Measurements from ENCODE around the gene TRMT44.

Gene TRMT44

GRCh38 chr4:8410066-8410625 is 30.4 kb upstream of the TRMT44 start:
- ChIA-PET POLR2A (no interaction called here), CTCF (interaction anchor here (1.1 to 10.8 kb wide), 6 partner anchors 8 to 233 kb away, joined by 3 to 85 read pairs (median 21); no protein-coding TSS in a partner anchor)
- no peak for DNase-seq (ENCODE audit: extremely low spot score)
- TF ChIP-seq CTCF (IDR thresholded peaks at IDR 0.05; ENCODE audit: control extremely low read depth, extremely low read depth, low read depth, missing control alignments), result no peak

GRCh38 chr4:8410641-8411271 is 29.8 kb upstream of the TRMT44 start:
- no peak for DNase-seq (ENCODE audit: extremely low spot score)
- no peak for TF ChIP-seq CTCF (IDR thresholded peaks at IDR 0.05; ENCODE audit: control extremely low read depth, extremely low read depth, low read depth, missing control alignments)
- POLR2A ChIA-PET, result no interaction called here
- CTCF ChIA-PET, result interaction anchor here (1.8 to 10.8 kb wide), 4 partner anchors 8 to 233 kb away, joined by 4 to 85 read pairs (median 42); no protein-coding TSS in a partner anchor

GRCh38 chr4:8411351-8412180 is 29.0 kb upstream of the TRMT44 start:
- CTCF ChIA-PET, result interaction anchor here (1.8 to 10.8 kb wide), 4 partner anchors 7 to 233 kb away, joined by 4 to 85 read pairs (median 42); no protein-coding TSS in a partner anchor
- TF ChIP-seq CTCF (IDR thresholded peaks at IDR 0.05; ENCODE audit: control extremely low read depth, extremely low read depth, low read depth, missing control alignments), result no peak
- POLR2A ChIA-PET, result no interaction called here
- no peak for DNase-seq (ENCODE audit: extremely low spot score)

GRCh38 chr4:8412288-8412687 is 28.3 kb upstream of the TRMT44 start:
- POLR2A ChIA-PET, result interaction anchor here (0.6 kb wide), 1 partner anchor 186 kb away, joined by 3 read pairs; no protein-coding TSS in a partner anchor
- DNase-seq (ENCODE audit: extremely low spot score), result no peak
- CTCF ChIA-PET, result no interaction called here
- TF ChIP-seq CTCF (IDR thresholded peaks at IDR 0.05; ENCODE audit: control extremely low read depth, extremely low read depth, low read depth, missing control alignments), result no peak

- CTCF ChIA-PET, result interaction anchor here (3.7 kb wide), 1 partner anchor 12 kb away, joined by 17 read pairs; no protein-coding TSS in a partner anchor
- no peak for TF ChIP-seq CTCF (IDR thresholded peaks at IDR 0.05; ENCODE audit: control extremely low read depth, extremely low read depth, low read depth, missing control alignments)
- DNase-seq (ENCODE audit: extremely low spot score), result no peak
- POLR2A ChIA-PET, result no interaction called here
Measured at GRCh38 chr4:8414377-8414776, 26.2 kb upstream of the TRMT44 start.

GRCh38 chr4:8417071-8417614 is 23.4 kb upstream of the TRMT44 start:
- POLR2A ChIA-PET, result no interaction called here
- TF ChIP-seq CTCF (IDR thresholded peaks at IDR 0.05; ENCODE audit: control extremely low read depth, extremely low read depth, low read depth, missing control alignments), result no peak
- CTCF ChIA-PET, result interaction anchor here (1.2 to 7.1 kb wide), 5 partner anchors 9 to 240 kb away, joined by 3 to 48 read pairs (median 5); no protein-coding TSS in a partner anchor
- peak; percentile 5 for DNase-seq (ENCODE audit: extremely low spot score)

Data from GM10248 (cell line).